ENCODE measurements around the gene CELSR3. TPM values are rescaled to one million over a fixed set of nuclear protein-coding genes. Genes with fewer than 3 reads are reported as not detected.

Gene CELSR3
- total RNA-seq, 1 donor, result 0.81 TPM

GRCh38 chr3:48595075-48595525, 67.6 kb downstream of the CELSR3 start, which contains the start of gene COL7A1:
TSS of gene COL7A1 (minus strand) at chr3:48595329. CDS start at chr3:48595159, 170 bp downstream.
- DNase-seq (ENCODE audit: low read depth), result no peak
- TF ChIP-seq, protein P1, sequence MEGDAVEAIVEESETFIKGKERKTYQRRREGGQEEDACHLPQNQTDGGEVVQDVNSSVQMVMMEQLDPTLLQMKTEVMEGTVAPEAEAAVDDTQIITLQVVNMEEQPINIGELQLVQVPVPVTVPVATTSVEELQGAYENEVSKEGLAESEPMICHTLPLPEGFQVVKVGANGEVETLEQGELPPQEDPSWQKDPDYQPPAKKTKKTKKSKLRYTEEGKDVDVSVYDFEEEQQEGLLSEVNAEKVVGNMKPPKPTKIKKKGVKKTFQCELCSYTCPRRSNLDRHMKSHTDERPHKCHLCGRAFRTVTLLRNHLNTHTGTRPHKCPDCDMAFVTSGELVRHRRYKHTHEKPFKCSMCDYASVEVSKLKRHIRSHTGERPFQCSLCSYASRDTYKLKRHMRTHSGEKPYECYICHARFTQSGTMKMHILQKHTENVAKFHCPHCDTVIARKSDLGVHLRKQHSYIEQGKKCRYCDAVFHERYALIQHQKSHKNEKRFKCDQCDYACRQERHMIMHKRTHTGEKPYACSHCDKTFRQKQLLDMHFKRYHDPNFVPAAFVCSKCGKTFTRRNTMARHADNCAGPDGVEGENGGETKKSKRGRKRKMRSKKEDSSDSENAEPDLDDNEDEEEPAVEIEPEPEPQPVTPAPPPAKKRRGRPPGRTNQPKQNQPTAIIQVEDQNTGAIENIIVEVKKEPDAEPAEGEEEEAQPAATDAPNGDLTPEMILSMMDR (IDR thresholded peaks at IDR 0.05; ENCODE audit: insufficient read depth, low read length), result no peak
- H3K4me3 ChIP-seq (ENCODE audit: low read depth, low read length), result peak within 1 kb of the TSS; percentile 61

DNA sequence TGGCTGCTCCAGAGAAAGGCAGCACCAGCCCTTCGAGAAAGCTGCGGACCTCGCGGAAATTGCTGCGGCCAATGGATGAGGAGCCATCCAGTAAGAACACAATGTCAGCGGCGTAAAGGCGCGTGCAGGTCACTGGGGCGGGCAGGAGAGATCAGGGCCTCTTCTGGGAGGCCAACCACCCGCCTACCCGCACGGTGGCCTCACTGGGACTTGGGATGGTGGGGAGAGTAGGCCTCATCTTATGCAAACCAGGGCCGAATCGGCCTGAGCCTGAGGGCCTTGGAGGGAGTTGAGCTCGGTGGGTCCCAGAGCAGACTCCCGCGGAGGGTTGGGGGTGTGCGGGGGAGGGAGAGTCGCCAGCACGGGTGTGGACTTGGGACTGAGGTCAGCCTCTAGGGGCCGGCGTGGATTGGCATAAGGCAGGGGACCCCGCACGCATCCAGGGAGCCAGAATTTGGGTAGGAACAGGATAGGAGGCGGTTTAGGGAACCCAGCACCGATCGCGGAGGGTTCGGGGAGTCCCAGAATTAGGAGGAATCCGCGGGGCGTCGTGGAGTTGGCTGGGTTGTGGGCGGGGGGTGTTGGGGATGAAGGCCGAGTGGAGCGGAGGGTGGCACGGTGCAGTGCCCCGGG, 68.2 kb downstream of the CELSR3 start:
- TF ChIP-seq, protein P1 (IDR thresholded peaks at IDR 0.05; ENCODE audit: insufficient read depth, low read length), result no peak
- peak overlapping the region; percentile 61 for H3K4me3 ChIP-seq (ENCODE audit: low read depth, low read length)
- DNase-seq (ENCODE audit: low read depth), result no peak

DNA sequence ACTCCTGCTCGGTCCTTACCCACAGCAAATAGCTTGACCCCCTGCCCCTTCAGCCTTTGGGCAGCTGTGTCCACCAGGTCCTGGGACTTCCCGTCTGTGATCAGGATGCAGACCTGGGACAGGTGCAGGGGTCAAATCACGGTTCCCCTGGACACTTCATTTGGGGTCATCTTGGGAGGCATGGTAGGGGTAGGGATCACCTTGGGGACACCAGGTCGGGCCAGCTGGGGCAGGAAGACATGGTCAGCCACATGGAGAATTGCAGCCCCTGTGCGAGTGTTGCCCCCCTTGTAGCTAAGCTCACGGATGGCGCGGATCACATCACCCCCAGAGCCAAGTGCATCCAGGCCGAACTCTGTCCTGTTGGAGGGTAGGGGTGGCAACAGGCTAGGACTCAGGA, 69.3 kb downstream of the CELSR3 start:
- DNase-seq (ENCODE audit: low read depth), result no peak
- TF ChIP-seq, protein P1 (IDR thresholded peaks at IDR 0.05; ENCODE audit: insufficient read depth, low read length), result no peak
- H3K4me3 ChIP-seq (ENCODE audit: low read depth, low read length), result no peak overlapping the region

DNA sequence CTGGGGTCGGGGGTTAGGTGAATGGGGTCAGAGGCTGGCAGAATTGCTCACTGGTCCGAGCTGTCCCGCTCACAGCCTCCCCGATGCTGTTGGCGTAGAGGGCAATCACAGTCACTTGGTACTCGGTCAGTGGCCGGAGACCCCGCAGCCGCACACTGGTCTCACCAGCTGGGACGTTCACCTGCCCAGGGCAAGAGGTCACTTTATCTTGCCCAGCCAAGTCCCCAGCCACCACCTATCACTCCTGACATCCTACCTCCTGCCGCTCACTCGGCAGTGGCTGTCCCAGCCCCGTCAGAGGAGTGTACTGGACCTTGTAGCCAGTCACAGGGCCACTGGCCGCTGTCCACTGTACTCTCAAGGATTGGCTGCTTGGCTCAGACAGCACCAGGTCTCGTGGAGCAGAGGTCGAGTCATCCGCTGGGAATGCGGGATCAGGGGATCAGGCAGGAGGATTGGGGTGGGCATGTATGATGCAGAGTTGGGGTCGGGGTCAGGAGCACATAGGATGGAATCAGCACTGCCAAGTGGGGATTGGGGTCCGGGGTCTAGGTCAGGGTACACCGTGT, 70.1 kb downstream of the CELSR3 start:
- H3K4me3 ChIP-seq (ENCODE audit: low read depth, low read length), result no peak overlapping the region
- DNase-seq (ENCODE audit: low read depth), result no peak
- TF ChIP-seq, protein P1 (IDR thresholded peaks at IDR 0.05; ENCODE audit: insufficient read depth, low read length), result no peak

- DNase-seq (ENCODE audit: low read depth), result no peak
- TF ChIP-seq, protein P1 (IDR thresholded peaks at IDR 0.05; ENCODE audit: insufficient read depth, low read length), result no peak
These were observed 70.7 kb downstream of the CELSR3 start for GRCh38 chr3:48591886-48592518.

DNA sequence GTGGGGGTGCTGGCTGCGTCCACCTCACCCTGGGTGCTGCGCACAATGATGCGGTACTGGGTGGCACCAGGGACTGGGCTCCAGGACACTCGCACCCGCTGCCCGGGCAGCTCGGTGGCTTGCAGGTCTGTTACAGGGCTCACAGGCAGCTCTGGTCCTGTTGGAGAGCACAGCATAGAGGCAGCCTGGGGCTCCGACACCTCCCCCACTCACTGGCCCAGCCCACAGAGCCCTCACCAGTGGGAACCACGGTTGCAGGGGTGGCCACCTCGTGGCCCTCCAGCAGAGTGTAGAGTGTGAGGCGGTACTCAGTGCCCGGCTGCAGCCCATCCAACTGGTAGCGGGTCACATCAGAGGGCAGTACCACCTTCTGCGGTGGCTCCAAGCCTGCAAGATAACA, 71.2 kb downstream of the CELSR3 start:
- H3K4me3 ChIP-seq (ENCODE audit: low read depth, low read length), result no peak overlapping the region
- DNase-seq (ENCODE audit: low read depth), result no peak
- TF ChIP-seq, protein P1 (IDR thresholded peaks at IDR 0.05; ENCODE audit: insufficient read depth, low read length), result no peak

More at GRCh38 chr3:48591886-48592518, 70.7 kb downstream of the CELSR3 start:
- H3K4me3 ChIP-seq (ENCODE audit: low read depth, low read length), result no peak overlapping the region
